Measurements from ENCODE around the gene C10orf53.

Gene C10orf53

DNA sequence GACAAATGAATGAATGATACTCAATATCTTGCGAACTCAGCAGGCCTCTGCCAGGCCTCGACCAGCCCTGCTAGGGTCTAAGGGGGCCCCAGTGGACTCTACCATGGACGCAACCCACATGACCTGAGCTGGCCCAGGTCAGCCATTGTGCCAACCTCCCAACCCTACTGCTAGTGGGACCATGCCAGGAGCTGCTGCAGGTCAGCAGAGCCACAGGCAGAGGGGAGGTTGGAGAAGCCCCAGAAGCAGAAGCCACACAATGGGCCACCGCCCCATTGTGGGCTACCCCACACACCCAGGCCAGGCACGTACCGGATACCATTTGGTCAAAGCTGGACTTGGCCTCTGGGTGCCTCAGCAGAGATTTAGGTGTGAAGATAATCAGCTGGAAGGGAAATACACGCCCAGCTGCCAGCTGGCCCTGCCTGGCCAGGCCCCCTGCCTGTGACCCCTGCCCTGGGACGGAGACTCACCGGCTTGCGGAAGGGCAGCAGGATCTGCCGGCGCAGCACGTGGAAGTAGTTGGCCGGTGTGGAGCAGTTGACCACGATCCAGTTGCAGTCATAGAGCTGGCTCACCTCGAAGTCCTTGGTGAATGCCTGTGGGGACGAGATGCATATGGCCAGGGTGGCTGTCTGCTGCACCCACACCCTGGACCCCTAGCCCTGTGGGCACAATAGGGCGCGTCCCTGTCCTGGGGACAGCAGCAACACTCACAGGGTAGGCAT is 58.2 kb downstream of the C10orf53 start:
- DNase-seq: no peak

GRCh38 chr10:49738616-49739360 is 59.3 kb downstream of the C10orf53 start:
- DNase-seq: no peak

- no peak for DNase-seq
Observed at GRCh38 chr10:49739426-49739825, 60.0 kb downstream of the C10orf53 start.

- DNase-seq: no peak
Observed at GRCh38 chr10:49740346-49741107, 61.1 kb downstream of the C10orf53 start.

DNA sequence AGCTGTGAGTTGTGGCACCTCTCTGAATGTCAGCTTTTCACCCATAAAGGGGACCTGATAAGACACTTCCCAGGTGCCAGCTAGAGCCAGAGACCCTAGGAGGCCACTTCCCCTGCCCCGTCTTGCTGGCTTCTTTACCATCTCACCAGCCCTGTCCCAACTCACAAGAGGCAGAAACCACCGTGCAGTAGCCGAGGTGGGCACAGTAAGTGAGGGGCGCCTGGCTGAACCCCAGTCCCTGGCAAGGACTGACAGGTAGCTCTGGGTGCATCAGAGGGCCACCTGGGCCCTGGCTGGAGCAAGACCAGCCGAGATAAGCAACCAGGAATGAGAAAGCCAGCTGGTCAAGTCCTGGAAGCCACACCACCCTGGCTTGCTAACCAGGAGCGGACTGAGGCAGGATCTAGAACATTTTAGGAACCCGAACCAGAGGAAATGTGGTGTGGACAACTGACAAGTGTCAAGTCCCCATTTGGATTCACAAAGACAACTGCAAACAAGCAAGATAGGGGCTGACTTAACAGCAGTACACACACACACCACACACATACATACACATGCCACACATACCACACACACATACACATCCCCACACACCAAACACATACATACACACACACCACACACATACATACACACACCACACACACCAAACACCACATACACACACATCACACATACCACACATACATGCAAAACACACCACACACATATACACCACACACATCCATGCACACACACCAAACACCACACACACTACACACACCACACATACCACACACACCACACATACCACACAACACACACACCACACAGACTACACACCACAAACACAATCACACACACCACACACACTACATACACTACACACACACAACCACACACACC is 61.9 kb downstream of the C10orf53 start:
- no peak for DNase-seq

GRCh38 chr10:49742683-49743463 is 63.4 kb downstream of the C10orf53 start:
- no peak for DNase-seq

DNA sequence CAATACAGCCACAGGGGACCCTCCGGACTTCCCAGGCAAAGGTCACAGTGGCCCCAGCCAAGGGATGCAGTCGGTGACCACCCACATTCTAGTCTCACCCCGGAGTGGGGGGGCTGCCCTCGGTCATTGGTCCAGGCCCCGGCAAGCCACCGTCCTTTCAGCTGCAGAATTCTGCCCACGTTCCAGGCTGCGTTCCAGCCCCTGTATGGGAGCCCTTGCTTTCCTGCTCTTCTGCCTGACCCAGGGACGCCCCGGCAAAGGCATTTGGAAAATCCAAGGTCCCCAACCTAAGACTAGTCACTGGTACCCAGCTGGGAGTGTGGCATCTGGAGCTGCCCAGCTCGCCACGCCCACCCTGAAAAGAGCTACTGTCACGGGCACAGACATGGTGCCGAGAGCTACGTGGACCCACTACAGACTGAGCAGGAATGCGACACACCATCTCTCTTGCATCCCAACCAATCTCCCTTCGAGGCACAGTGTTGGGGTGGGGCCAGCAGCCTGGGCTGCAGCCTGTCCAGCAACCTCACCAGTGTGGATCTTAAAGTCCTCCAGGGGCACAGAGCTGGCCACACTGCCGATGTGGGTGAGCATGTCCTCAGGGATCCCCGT is 64.1 kb downstream of the C10orf53 start:
- no peak for DNase-seq

GRCh38 chr10:49744091-49744685 is 64.7 kb downstream of the C10orf53 start:
- no peak for DNase-seq

- no peak for DNase-seq
Observed at GRCh38 chr10:49744924-49745605, 65.6 kb downstream of the C10orf53 start.

GRCh38 chr10:49745756-49746155 is 66.3 kb downstream of the C10orf53 start:
- no peak for DNase-seq

- no peak for DNase-seq
Observed at GRCh38 chr10:49746626-49747302, 67.3 kb downstream of the C10orf53 start.

Measured in hypothalamus (tissue), 51 donors.